ENCODE measurements around the gene UGP2. TPM values are rescaled to one million over a fixed set of nuclear protein-coding genes. Genes with fewer than 3 reads are reported as not detected.

Gene UGP2
- total RNA-seq, 6 donors from 2014 or later: 99.3 to 162 (median 115) TPM

- TF ChIP-seq POLR2A (IDR thresholded peaks at IDR 0.05): no peak
- TF ChIP-seq EP300 (IDR thresholded peaks at IDR 0.05): no peak
- TF ChIP-seq, protein P1, sequence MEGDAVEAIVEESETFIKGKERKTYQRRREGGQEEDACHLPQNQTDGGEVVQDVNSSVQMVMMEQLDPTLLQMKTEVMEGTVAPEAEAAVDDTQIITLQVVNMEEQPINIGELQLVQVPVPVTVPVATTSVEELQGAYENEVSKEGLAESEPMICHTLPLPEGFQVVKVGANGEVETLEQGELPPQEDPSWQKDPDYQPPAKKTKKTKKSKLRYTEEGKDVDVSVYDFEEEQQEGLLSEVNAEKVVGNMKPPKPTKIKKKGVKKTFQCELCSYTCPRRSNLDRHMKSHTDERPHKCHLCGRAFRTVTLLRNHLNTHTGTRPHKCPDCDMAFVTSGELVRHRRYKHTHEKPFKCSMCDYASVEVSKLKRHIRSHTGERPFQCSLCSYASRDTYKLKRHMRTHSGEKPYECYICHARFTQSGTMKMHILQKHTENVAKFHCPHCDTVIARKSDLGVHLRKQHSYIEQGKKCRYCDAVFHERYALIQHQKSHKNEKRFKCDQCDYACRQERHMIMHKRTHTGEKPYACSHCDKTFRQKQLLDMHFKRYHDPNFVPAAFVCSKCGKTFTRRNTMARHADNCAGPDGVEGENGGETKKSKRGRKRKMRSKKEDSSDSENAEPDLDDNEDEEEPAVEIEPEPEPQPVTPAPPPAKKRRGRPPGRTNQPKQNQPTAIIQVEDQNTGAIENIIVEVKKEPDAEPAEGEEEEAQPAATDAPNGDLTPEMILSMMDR (IDR thresholded peaks at IDR 0.05): no peak
- no peak for TF ChIP-seq POLR2AphosphoS5 (IDR thresholded peaks at IDR 0.05)
- ATAC-seq (ENCODE audit: low FRiP score in 2 of 2) (no peak), DNase-seq (no peak)
- 96 to 100% methylated on average over 2 of the region's 2 CpGs for WGBS, 2 donors
- Histone ChIP-seq H3K4me3 (no peak overlapping the region), H3K9me3 (no peaks in the 10 kb centered on the region), H3K4me1 (peaks cover 0 to under 1% (median 0%) of the 10 kb centered on the region in 4 donors), H3K36me3 (peaks cover 9 to 87% (median 43%) of the 10 kb centered on the region in 4 donors), H3K27me3 (no peaks in the 10 kb centered on the region), H3K27ac (no peak overlapping the region)
Observed at GRCh38 chr2:63886445-63886844, 44.7 kb downstream of the UGP2 start.

GRCh38 chr2:63888053-63888452 lies 46.4 kb downstream of the UGP2 start:
- 92 to 94% methylated on average over 2 of the region's 2 CpGs for WGBS, 2 donors
- Histone ChIP-seq H3K27ac (no peak overlapping the region), H3K36me3 (peaks cover 9 to 93% (median 41%) of the 10 kb centered on the region in 4 donors), H3K4me3 (no peak overlapping the region), H3K9me3 (no peaks in the 10 kb centered on the region), H3K27me3 (no peaks in the 10 kb centered on the region), H3K4me1 (no peaks in the 10 kb centered on the region)
- no peak for ATAC-seq (ENCODE audit: low FRiP score in 2 of 2)
- TF ChIP-seq POLR2AphosphoS5 (IDR thresholded peaks at IDR 0.05) (no peak), POLR2A (IDR thresholded peaks at IDR 0.05) (no peak), EP300 (IDR thresholded peaks at IDR 0.05) (no peak)
- TF ChIP-seq, protein P1 (IDR thresholded peaks at IDR 0.05): no peak
- DNase-seq: no peak

GRCh38 chr2:63888490-63889402 lies 47.0 kb downstream of the UGP2 start:
- Histone ChIP-seq H3K27me3 (no peaks in the 10 kb centered on the region), H3K9me3 (no peaks in the 10 kb centered on the region), H3K36me3 (peaks cover 9 to 93% (median 40%) of the 10 kb centered on the region in 4 donors), H3K27ac (no peak overlapping the region), H3K4me1 (no peaks in the 10 kb centered on the region), H3K4me3 (no peak overlapping the region)
- TF ChIP-seq POLR2AphosphoS5 (IDR thresholded peaks at IDR 0.05) (no peak), EP300 (IDR thresholded peaks at IDR 0.05) (no peak), POLR2A (IDR thresholded peaks at IDR 0.05) (no peak)
- TF ChIP-seq, protein P1 (IDR thresholded peaks at IDR 0.05): peak; percentile 29 to 69 (median 59)
- 94 to 98% methylated on average over 6 of the region's 6 CpGs for WGBS, 2 donors
- peak; percentile 11 to 36 for DNase-seq
- peak; percentile 43 to 48 for ATAC-seq (ENCODE audit: low FRiP score in 2 of 2)

- WGBS, 2 donors: 90 to 98% methylated on average over 2 of the region's 2 CpGs
- Histone ChIP-seq H3K9me3 (no peaks in the 10 kb centered on the region), H3K36me3 (peaks cover 5 to 84% (median 38%) of the 10 kb centered on the region in 4 donors), H3K27ac (no peak overlapping the region), H3K4me3 (no peak overlapping the region), H3K27me3 (no peaks in the 10 kb centered on the region), H3K4me1 (no peaks in the 10 kb centered on the region)
- TF ChIP-seq POLR2A (IDR thresholded peaks at IDR 0.05): no peak
- TF ChIP-seq, protein P1 (IDR thresholded peaks at IDR 0.05): no peak
- TF ChIP-seq POLR2AphosphoS5 (IDR thresholded peaks at IDR 0.05): no peak
- no peak for TF ChIP-seq EP300 (IDR thresholded peaks at IDR 0.05)
- ATAC-seq (ENCODE audit: low FRiP score in 2 of 2): no peak
- DNase-seq: no peak
Observed at GRCh38 chr2:63890678-63891077, 49.0 kb downstream of the UGP2 start.

Data from upper lobe of left lung (tissue), 6 donors.